Tibial nerve (tissue), 4 donors: ENCODE measurements around the gene TMEM187. TPM values are rescaled to one million over a fixed set of nuclear protein-coding genes. Genes with fewer than 3 reads are reported as not detected.

ENCODE experiments used
- DNase-seq, 2 donors: peaks; one replicate each; pipeline ENCODE4 v3.0.0-alpha.2; 2019; ENCODE audit warnings: low spot score in 2 of 2
- H3K27ac ChIP-seq, 4 donors: fragments of 200-600 bp; sonication (generic) in 3 of 4; one replicate each; pipeline ENCODE4 v1.5.1; 2017 to 2019; ENCODE audit warnings: mild to moderate bottlenecking in 1 of 4
- H3K27me3 ChIP-seq, 2 donors: fragments of 200-600 bp; sonication (generic) in 1 of 2; one replicate each; pipeline versions ENCODE4 v1.5.1 to v1.6.0; 2017 to 2019
- H3K36me3 ChIP-seq, 3 donors: fragments of 200-600 bp; sonication (generic); one replicate each; pipeline ENCODE4 v1.5.1; 2018 to 2019
- H3K4me1 ChIP-seq, 4 donors: fragments of 200-600 bp; sonication (generic) in 3 of 4; one replicate each; pipeline ENCODE4 v1.5.1; 2017 to 2019
- H3K4me3 ChIP-seq, 4 donors: fragments of 200-600 bp; sonication (generic) in 3 of 4; one replicate each; pipeline ENCODE4 v1.5.1; 2017 to 2019; ENCODE audit warnings: mild to moderate bottlenecking in 1 of 4, moderate library complexity in 1 of 4
- H3K9me3 ChIP-seq, 4 donors: fragments of 200-600 bp; sonication (generic) in 3 of 4; one replicate each; pipeline ENCODE4 v1.5.1; 2017 to 2019
- CTCF ChIP-seq, 5 experiments: fragments of 200-600 bp in 3 of 5; fragments of 450-650 bp in 2 of 5; sonication (generic) in 3 of 5; IDR thresholded peaks; one replicate each; pipeline ENCODE4 v1.5.1; 2016 to 2019; ENCODE audit warnings: antibody characterized with exemption in 5 of 5, mild to moderate bottlenecking in 3 of 5, moderate library complexity in 2 of 5
- EP300 ChIP-seq, 2 donors: sonication (generic); formaldehyde crosslinking; IDR thresholded peaks; one replicate each; pipeline ENCODE4 v1.6.1; 2017; ENCODE audit warnings: antibody characterized with exemption in 2 of 2, mild to moderate bottlenecking in 1 of 2
- POLR2A ChIP-seq, 2 donors: fragments of 450-650 bp; IDR thresholded peaks; one replicate each; pipeline ENCODE4 v1.6.1; 2017; ENCODE audit warnings: antibody characterized with exemption in 2 of 2, mild to moderate bottlenecking in 2 of 2, moderate library complexity in 2 of 2
- WGBS, 2 donors: methylation state at CpG; one replicate each; pipeline ENCODE4 v1.1.5; 2018; 5-methylcytosine and 5-hydroxymethylcytosine counted together
- total RNA-seq, 4 donors: library from RNA; depleted of rRNA; stranded (reverse); fragments of >200 nt; gene quantifications; one replicate each; pipeline ENCODE4 v1.1.0, GENCODE V29; 2016

The TMEM187 gene
- total RNA-seq, 4 donors from 2014 or later, result 4.2 to 16.4 (median 9.6) TPM

GRCh38 chrX:154024271-154024670 is 51.7 kb downstream of the TMEM187 start:
- WGBS, 2 donors, result 77 to 92% methylated on average over 3 to 15 of the region's 15 CpGs
- Histone ChIP-seq H3K27ac (peak overlapping the region in 1 of 4 donors; percentile 59), H3K4me3 (no peak overlapping the region), H3K36me3 (peaks cover 0 to 8% (median 0%) of the 10 kb centered on the region in 3 donors), H3K27me3 (no peaks in the 10 kb centered on the region), H3K4me1 (peaks cover 0 to 61% (median 8%) of the 10 kb centered on the region in 4 donors), H3K9me3 (no peaks in the 10 kb centered on the region)
- no peak for TF ChIP-seq CTCF (IDR thresholded peaks at IDR 0.05)
- no peak for TF ChIP-seq POLR2A (IDR thresholded peaks at IDR 0.05)
- no peak for TF ChIP-seq EP300 (IDR thresholded peaks at IDR 0.05)
- no peak for DNase-seq

GRCh38 chrX:154025230-154025629 is 52.7 kb downstream of the TMEM187 start:
- Histone ChIP-seq H3K4me1 (peaks cover 0 to 67% (median 8%) of the 10 kb centered on the region in 4 donors), H3K27me3 (no peaks in the 10 kb centered on the region), H3K36me3 (peaks cover 0 to 13% (median 0%) of the 10 kb centered on the region in 3 donors), H3K27ac (peak overlapping the region in 2 of 4 donors; percentile 15 to 36), H3K4me3 (no peak overlapping the region), H3K9me3 (no peaks in the 10 kb centered on the region)
- DNase-seq, result no peak
- 72 to 85% methylated on average over 7 to 8 of the region's 8 CpGs for WGBS, 2 donors
- TF ChIP-seq EP300 (IDR thresholded peaks at IDR 0.05), result no peak
- TF ChIP-seq CTCF (IDR thresholded peaks at IDR 0.05), result no peak
- no peak for TF ChIP-seq POLR2A (IDR thresholded peaks at IDR 0.05)

GRCh38 chrX:154026136-154027021 is 53.8 kb downstream of the TMEM187 start:
- H3K4me1 ChIP-seq, result peaks cover 0 to 57% (median 3%) of the 10 kb centered on the region in 4 donors
- H3K27me3 ChIP-seq, result no peaks in the 10 kb centered on the region
- H3K4me3 ChIP-seq, result no peak overlapping the region
- no peak overlapping the region for H3K27ac ChIP-seq
- H3K9me3 ChIP-seq, result no peaks in the 10 kb centered on the region
- peaks cover 0 to 24% (median 0%) of the 10 kb centered on the region in 3 donors for H3K36me3 ChIP-seq
- WGBS, 2 donors, result 87 to 91% methylated on average over 16 to 21 of the region's 21 CpGs
- no peak for DNase-seq
- TF ChIP-seq POLR2A (IDR thresholded peaks at IDR 0.05), result no peak
- TF ChIP-seq CTCF (IDR thresholded peaks at IDR 0.05), result no peak
- no peak for TF ChIP-seq EP300 (IDR thresholded peaks at IDR 0.05)

GRCh38 chrX:154027022-154027402 is 54.5 kb downstream of the TMEM187 start:
- Histone ChIP-seq H3K4me1 (peaks cover 0 to 51% (median 3%) of the 10 kb centered on the region in 4 donors), H3K4me3 (no peak overlapping the region), H3K36me3 (peaks cover 0 to 30% (median 0%) of the 10 kb centered on the region in 3 donors), H3K27ac (no peak overlapping the region), H3K9me3 (no peaks in the 10 kb centered on the region), H3K27me3 (no peaks in the 10 kb centered on the region)
- TF ChIP-seq EP300 (IDR thresholded peaks at IDR 0.05) (no peak), POLR2A (IDR thresholded peaks at IDR 0.05) (no peak), CTCF (IDR thresholded peaks at IDR 0.05) (no peak)
- 69 to 74% methylated on average over 6 of the region's 6 CpGs for WGBS, 2 donors
- DNase-seq, result no peak

GRCh38 chrX:154027986-154028385 is 55.4 kb downstream of the TMEM187 start:
- peaks cover 0 to 47% (median 3%) of the 10 kb centered on the region in 4 donors for H3K4me1 ChIP-seq
- no peaks in the 10 kb centered on the region for H3K27me3 ChIP-seq
- no peak for DNase-seq
- H3K4me3 ChIP-seq, result no peak overlapping the region
- H3K27ac ChIP-seq, result peak overlapping the region in 1 of 4 donors; percentile 36
- no peak for TF ChIP-seq POLR2A (IDR thresholded peaks at IDR 0.05)
- no peak for TF ChIP-seq CTCF (IDR thresholded peaks at IDR 0.05)
- no peak for TF ChIP-seq EP300 (IDR thresholded peaks at IDR 0.05)
- 40 to 100% methylated on average over 1 of the region's 1 CpG for WGBS, 2 donors
- no peaks in the 10 kb centered on the region for H3K9me3 ChIP-seq
- peaks cover 0 to 34% (median 0%) of the 10 kb centered on the region in 3 donors for H3K36me3 ChIP-seq
